ENCODE results near the gene TRMT5.
A peak's percentile ranks its signal among the peaks of the same experiment; 100 is the strongest.

Gene TRMT5

GRCh38 chr14:60968671-60969070 lies 12.2 kb downstream of the TRMT5 start:
- in situ Hi-C loops (cut with MboI; ENCODE audit: low pct_unique_long_range_greater_than_20kb, low sequenced_read_pairs): no loop called here
- no peak for DNase-seq

GRCh38 chr14:60968099-60968498 lies 12.8 kb downstream of the TRMT5 start:
- no peak for DNase-seq
- in situ Hi-C loops (cut with MboI; ENCODE audit: low pct_unique_long_range_greater_than_20kb, low sequenced_read_pairs): no loop called here

- in situ Hi-C loops (cut with MboI; ENCODE audit: low pct_unique_long_range_greater_than_20kb, low sequenced_read_pairs): no loop called here
- no peak for DNase-seq
These were observed 15.5 kb downstream of the TRMT5 start for GRCh38 chr14:60965402-60965801.

GRCh38 chr14:60964904-60965303 lies 16.0 kb downstream of the TRMT5 start:
- no peak for DNase-seq
- in situ Hi-C loops (cut with MboI; ENCODE audit: low pct_unique_long_range_greater_than_20kb, low sequenced_read_pairs): no loop called here

GRCh38 chr14:60963761-60964160 lies 17.1 kb downstream of the TRMT5 start:
- in situ Hi-C loops (cut with MboI; ENCODE audit: low pct_unique_long_range_greater_than_20kb, low sequenced_read_pairs): no loop called here

GRCh38 chr14:60958146-60958545 lies 22.7 kb downstream of the TRMT5 start:
- no peak for DNase-seq
- in situ Hi-C loops (cut with MboI; ENCODE audit: low pct_unique_long_range_greater_than_20kb, low sequenced_read_pairs): no loop called here

More at GRCh38 chr14:60963761-60964160, 17.1 kb downstream of the TRMT5 start:
- no peak for DNase-seq

- DNase-seq: no peak
- in situ Hi-C loops (cut with MboI; ENCODE audit: low pct_unique_long_range_greater_than_20kb, low sequenced_read_pairs): no loop called here
These were observed 24.2 kb downstream of the TRMT5 start for GRCh38 chr14:60956632-60957031.

GRCh38 chr14:60956202-60956601 lies 24.7 kb downstream of the TRMT5 start:
- in situ Hi-C loops (cut with MboI; ENCODE audit: low pct_unique_long_range_greater_than_20kb, low sequenced_read_pairs): no loop called here

GRCh38 chr14:60951776-60952435 lies 29.0 kb downstream of the TRMT5 start:
- no peak for DNase-seq
- in situ Hi-C loops (cut with MboI; ENCODE audit: low pct_unique_long_range_greater_than_20kb, low sequenced_read_pairs): no loop called here

More at GRCh38 chr14:60956202-60956601, 24.7 kb downstream of the TRMT5 start:
- DNase-seq: no peak

- no peak for DNase-seq
- in situ Hi-C loops (cut with MboI; ENCODE audit: low pct_unique_long_range_greater_than_20kb, low sequenced_read_pairs): no loop called here
These were observed 34.1 kb downstream of the TRMT5 start for GRCh38 chr14:60946773-60947172.

GRCh38 chr14:60945984-60946383 lies 34.9 kb downstream of the TRMT5 start:
- in situ Hi-C loops (cut with MboI; ENCODE audit: low pct_unique_long_range_greater_than_20kb, low sequenced_read_pairs): no loop called here
- peak; percentile 21 for DNase-seq

GRCh38 chr14:60944204-60944603 lies 36.7 kb downstream of the TRMT5 start:
- in situ Hi-C loops (cut with MboI; ENCODE audit: low pct_unique_long_range_greater_than_20kb, low sequenced_read_pairs): no loop called here
- no peak for DNase-seq

GRCh38 chr14:60943637-60944032 lies 37.2 kb downstream of the TRMT5 start:
- in situ Hi-C loops (cut with MboI; ENCODE audit: low pct_unique_long_range_greater_than_20kb, low sequenced_read_pairs): no loop called here
- DNase-seq: no peak

- in situ Hi-C loops (cut with MboI; ENCODE audit: low pct_unique_long_range_greater_than_20kb, low sequenced_read_pairs): no loop called here
- no peak for DNase-seq
These were observed 45.6 kb downstream of the TRMT5 start for GRCh38 chr14:60935319-60935718.

GRCh38 chr14:60933920-60934655 lies 46.8 kb downstream of the TRMT5 start:
- in situ Hi-C loops (cut with MboI; ENCODE audit: low pct_unique_long_range_greater_than_20kb, low sequenced_read_pairs): no loop called here
- no peak for DNase-seq

- no peak for DNase-seq
- in situ Hi-C loops (cut with MboI; ENCODE audit: low pct_unique_long_range_greater_than_20kb, low sequenced_read_pairs): no loop called here
These were observed 49.7 kb downstream of the TRMT5 start for GRCh38 chr14:60931218-60931617.

GRCh38 chr14:60926002-60926401 lies 54.9 kb downstream of the TRMT5 start:
- in situ Hi-C loops (cut with MboI; ENCODE audit: low pct_unique_long_range_greater_than_20kb, low sequenced_read_pairs): no loop called here
- DNase-seq: no peak

GRCh38 chr14:60925286-60925685 lies 55.6 kb downstream of the TRMT5 start:
- DNase-seq: no peak
- in situ Hi-C loops (cut with MboI; ENCODE audit: low pct_unique_long_range_greater_than_20kb, low sequenced_read_pairs): no loop called here

- no peak for DNase-seq
- in situ Hi-C loops (cut with MboI; ENCODE audit: low pct_unique_long_range_greater_than_20kb, low sequenced_read_pairs): no loop called here
These were observed 58.8 kb downstream of the TRMT5 start for GRCh38 chr14:60922050-60922449.
